Loucy (cell line): ENCODE measurements around the gene DDR2.

Experiments used
- EZH2phosphoT487 ChIP-seq: fragments of 200-600 bp; IDR thresholded peaks from 2 replicates; pipeline ENCODE4 v1.6.1; 2018; ENCODE audit warnings: antibody characterized with exemption, mild to moderate bottlenecking, moderate library complexity, borderline replicate concordance
- TF ChIP-seq, protein P1 (sequence below): fragments of 200-600 bp; sonication (generic); conservative IDR thresholded peaks from 2 replicates; pipeline ENCODE4 v1.5.1; 2014; ENCODE audit warnings: mild to moderate bottlenecking, antibody characterized with exemption, low read length

DNA sequence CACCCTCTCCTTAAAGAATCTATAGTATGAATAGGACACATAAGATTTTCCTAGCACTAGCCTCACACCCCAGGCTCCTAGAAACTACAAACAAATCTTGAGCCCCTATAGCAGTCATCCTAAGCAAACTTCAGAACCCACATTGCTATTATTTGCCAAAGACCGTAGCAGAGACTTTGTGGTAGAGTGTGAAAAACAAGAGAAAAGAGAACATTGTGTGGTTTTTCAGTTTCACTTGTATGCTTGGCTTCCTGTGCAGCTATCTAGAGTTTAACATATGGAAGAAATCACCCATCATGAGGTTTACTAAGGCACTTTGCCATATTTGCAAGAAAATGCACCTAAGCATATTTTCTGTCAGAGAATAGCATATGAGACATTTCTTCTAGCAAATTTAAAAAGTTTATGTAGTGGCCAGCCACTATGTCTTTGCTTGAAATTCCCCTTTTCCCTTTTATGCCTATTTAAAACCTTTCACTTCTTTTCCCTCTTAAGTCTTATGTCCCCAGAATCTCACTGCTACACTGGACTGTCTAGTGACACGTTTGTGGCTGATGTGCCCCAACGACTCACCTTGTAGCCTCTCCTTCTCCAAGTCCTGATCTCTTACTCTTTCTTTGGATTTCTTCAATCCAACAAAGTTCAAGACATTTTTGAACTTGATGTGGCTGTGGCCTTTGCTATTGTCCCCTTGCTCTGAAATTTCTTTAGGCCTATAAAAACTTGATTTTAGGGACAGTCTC lies 203.1 kb downstream of the DDR2 start:
- TF ChIP-seq, protein P1, sequence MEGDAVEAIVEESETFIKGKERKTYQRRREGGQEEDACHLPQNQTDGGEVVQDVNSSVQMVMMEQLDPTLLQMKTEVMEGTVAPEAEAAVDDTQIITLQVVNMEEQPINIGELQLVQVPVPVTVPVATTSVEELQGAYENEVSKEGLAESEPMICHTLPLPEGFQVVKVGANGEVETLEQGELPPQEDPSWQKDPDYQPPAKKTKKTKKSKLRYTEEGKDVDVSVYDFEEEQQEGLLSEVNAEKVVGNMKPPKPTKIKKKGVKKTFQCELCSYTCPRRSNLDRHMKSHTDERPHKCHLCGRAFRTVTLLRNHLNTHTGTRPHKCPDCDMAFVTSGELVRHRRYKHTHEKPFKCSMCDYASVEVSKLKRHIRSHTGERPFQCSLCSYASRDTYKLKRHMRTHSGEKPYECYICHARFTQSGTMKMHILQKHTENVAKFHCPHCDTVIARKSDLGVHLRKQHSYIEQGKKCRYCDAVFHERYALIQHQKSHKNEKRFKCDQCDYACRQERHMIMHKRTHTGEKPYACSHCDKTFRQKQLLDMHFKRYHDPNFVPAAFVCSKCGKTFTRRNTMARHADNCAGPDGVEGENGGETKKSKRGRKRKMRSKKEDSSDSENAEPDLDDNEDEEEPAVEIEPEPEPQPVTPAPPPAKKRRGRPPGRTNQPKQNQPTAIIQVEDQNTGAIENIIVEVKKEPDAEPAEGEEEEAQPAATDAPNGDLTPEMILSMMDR: no peak
- no peak for TF ChIP-seq EZH2phosphoT487
